Esophagus (tissue), 2 donors: ENCODE measurements around the gene EIF5A. TPM values are rescaled to one million over a fixed set of nuclear protein-coding genes. Genes with fewer than 3 reads are reported as not detected.

Experiments used
- H3K27ac ChIP-seq, 2 donors: one replicate each; pipeline ENCODE4 v1.5.1; 2013; ENCODE audit warnings: low read depth in 2 of 2, mild to moderate bottlenecking in 2 of 2, inconsistent platforms in 1 of 2, low read length in 1 of 2, moderate library complexity in 1 of 2
- H3K27me3 ChIP-seq, 2 donors: one replicate each; pipeline ENCODE4 v1.6.1; 2013; ENCODE audit warnings: low read length in 2 of 2, control low read depth in 1 of 2, mild to moderate bottlenecking in 1 of 2; ENCODE audit not compliant: insufficient read depth in 2 of 2, control insufficient read depth in 1 of 2
- H3K36me3 ChIP-seq, 2 donors: one replicate each; pipeline ENCODE4 v1.6.1; 2013; ENCODE audit warnings: low read length in 1 of 2; ENCODE audit not compliant: control insufficient read depth in 2 of 2, insufficient read depth in 2 of 2
- H3K4me1 ChIP-seq, 2 donors: one replicate each; pipeline ENCODE4 v1.6.1; 2013; ENCODE audit warnings: low read length in 1 of 2; ENCODE audit not compliant: control insufficient read depth in 2 of 2, insufficient read depth in 2 of 2
- H3K4me3 ChIP-seq, 2 donors: one replicate each; pipeline ENCODE4 v1.5.1; 2013; ENCODE audit warnings: low read length in 2 of 2, mild to moderate bottlenecking in 2 of 2, low read depth in 1 of 2, moderate library complexity in 1 of 2
- H3K9me3 ChIP-seq, 2 donors: one replicate each; pipeline ENCODE4 v1.6.1; 2013; ENCODE audit warnings: mild to moderate bottlenecking in 2 of 2, low read depth in 1 of 2, low read length in 1 of 2, moderate library complexity in 1 of 2; ENCODE audit not compliant: control insufficient read depth in 2 of 2, insufficient read depth in 1 of 2
- WGBS, 2 donors: extraction: QIAGEN DNeasy Blood & Tissue Kit; methylation state at CpG; one replicate each; pipeline ENCODE4 v1.1.7; 2013; 5-methylcytosine and 5-hydroxymethylcytosine counted together
- polyA plus RNA-seq, 2 donors: library from polyadenylated mRNA; stranded (reverse); fragments of 200-250 nt; gene quantifications; one replicate each; pipeline ENCODE4 v1.2.3, GENCODE V29; 2013
- donor health status: healthy with polysubstance abuse.
- donor health status: Bipolar disorder and iron deficiency.

EIF5A gene
- polyA plus RNA-seq, 2 donors: 597 to 599 TPM

DNA sequence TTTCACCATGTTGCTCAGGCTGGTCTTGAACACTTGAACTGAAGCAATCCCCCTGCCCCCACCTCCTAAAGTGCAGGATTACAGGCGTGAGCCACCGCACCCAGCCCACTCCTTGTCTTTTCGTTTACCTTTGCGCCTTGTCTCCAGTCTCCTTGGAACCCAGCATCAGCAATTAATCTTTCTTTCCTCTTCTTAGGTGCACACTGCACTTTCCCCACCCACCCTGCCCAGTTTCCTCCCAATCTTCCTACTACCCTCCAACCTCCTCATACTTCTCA lies 43.7 kb upstream of the EIF5A start:
- peak overlapping the region; percentile 65 to 82 for H3K4me3 ChIP-seq
- 30 to 46% methylated on average over 4 of the region's 4 CpGs for WGBS, 2 donors
- H3K27ac ChIP-seq: peak overlapping the region; percentile 87 to 98
- H3K9me3 ChIP-seq: no peaks in the 10 kb centered on the region
- no peaks in the 10 kb centered on the region for H3K27me3 ChIP-seq
- H3K36me3 ChIP-seq: peaks cover 2 to 4% of the 10 kb centered on the region in 2 donors
- H3K4me1 ChIP-seq: no peaks in the 10 kb centered on the region

GRCh38 chr17:7266784-7267183 lies 40.6 kb upstream of the EIF5A start:
- Histone ChIP-seq H3K4me3 (no peak overlapping the region), H3K9me3 (no peaks in the 10 kb centered on the region), H3K27me3 (no peaks in the 10 kb centered on the region), H3K36me3 (no peaks in the 10 kb centered on the region), H3K4me1 (no peaks in the 10 kb centered on the region), H3K27ac (no peak overlapping the region)
- 49 to 58% methylated on average over 1 of the region's 1 CpG for WGBS, 2 donors

- H3K36me3 ChIP-seq: no peaks in the 10 kb centered on the region
Measured at GRCh38 chr17:7279448-7279847, 28.0 kb upstream of the EIF5A start.

DNA sequence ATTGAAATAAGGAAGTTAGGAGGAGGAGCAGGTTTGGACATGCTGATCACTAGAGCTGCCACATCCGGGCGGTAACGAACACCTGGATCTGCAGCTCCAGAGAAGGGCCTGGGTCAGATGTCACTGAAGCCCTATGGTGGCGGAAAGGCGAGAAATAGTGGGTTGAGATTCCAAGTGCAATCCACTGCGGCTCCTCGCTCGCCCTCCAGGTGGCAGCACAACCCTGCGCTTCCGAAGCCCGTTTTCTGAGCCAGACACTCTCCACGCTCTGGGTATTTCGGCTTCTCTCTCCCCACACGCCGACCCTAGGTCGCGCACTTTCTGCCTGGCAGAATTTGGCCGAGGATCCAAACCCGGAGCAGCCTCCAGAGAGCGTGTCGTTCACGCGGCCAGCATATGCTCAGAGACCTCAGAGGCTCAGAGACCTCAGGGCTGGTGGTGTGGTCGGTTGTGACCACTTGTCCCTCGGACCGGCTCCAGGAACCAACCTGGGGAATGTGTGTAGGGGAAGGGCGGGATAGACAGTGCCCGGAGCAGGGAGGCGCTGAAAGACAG lies 26.8 kb upstream of the EIF5A start:
- H3K27ac ChIP-seq: peak overlapping the region; percentile 82 to 95
- peaks cover 0 to 3% of the 10 kb centered on the region in 2 donors for H3K36me3 ChIP-seq
- H3K27me3 ChIP-seq: no peaks in the 10 kb centered on the region
- peaks cover 6 to 24% of the 10 kb centered on the region in 2 donors for H3K4me1 ChIP-seq
- H3K9me3 ChIP-seq: no peaks in the 10 kb centered on the region
- H3K4me3 ChIP-seq: peak overlapping the region; percentile 35 to 53
- WGBS, 2 donors: 0 to 1% methylated on average over 29 of the region's 29 CpGs

More at GRCh38 chr17:7279448-7279847, 28.0 kb upstream of the EIF5A start:
- no peak overlapping the region for H3K4me3 ChIP-seq
- peaks cover 6 to 24% of the 10 kb centered on the region in 2 donors for H3K4me1 ChIP-seq
- 70 to 76% methylated on average over 8 of the region's 8 CpGs for WGBS, 2 donors
- H3K9me3 ChIP-seq: no peaks in the 10 kb centered on the region
- H3K27ac ChIP-seq: peak overlapping the region in 1 of 2 donors; percentile 95
- no peaks in the 10 kb centered on the region for H3K27me3 ChIP-seq

- WGBS, 2 donors: 0 to 1% methylated on average over 67 to 71 of the region's 71 CpGs
- no peaks in the 10 kb centered on the region for H3K9me3 ChIP-seq
- H3K36me3 ChIP-seq: peaks cover 0 to 3% of the 10 kb centered on the region in 2 donors
- peak within 1 kb of the TSS; percentile 35 to 53 for H3K4me3 ChIP-seq
- no peaks in the 10 kb centered on the region for H3K27me3 ChIP-seq
- H3K27ac ChIP-seq: peak within 1 kb of the TSS; percentile 82 to 95
- peaks cover 6 to 24% of the 10 kb centered on the region in 2 donors for H3K4me1 ChIP-seq
Measured at GRCh38 chr17:7281074-7281952, 26.1 kb upstream of the EIF5A start, which contains the start of gene SLC2A4. TSS of gene SLC2A4 (plus strand) at chr17:7281718. CDS start at chr17:7281935, 217 bp downstream.

DNA sequence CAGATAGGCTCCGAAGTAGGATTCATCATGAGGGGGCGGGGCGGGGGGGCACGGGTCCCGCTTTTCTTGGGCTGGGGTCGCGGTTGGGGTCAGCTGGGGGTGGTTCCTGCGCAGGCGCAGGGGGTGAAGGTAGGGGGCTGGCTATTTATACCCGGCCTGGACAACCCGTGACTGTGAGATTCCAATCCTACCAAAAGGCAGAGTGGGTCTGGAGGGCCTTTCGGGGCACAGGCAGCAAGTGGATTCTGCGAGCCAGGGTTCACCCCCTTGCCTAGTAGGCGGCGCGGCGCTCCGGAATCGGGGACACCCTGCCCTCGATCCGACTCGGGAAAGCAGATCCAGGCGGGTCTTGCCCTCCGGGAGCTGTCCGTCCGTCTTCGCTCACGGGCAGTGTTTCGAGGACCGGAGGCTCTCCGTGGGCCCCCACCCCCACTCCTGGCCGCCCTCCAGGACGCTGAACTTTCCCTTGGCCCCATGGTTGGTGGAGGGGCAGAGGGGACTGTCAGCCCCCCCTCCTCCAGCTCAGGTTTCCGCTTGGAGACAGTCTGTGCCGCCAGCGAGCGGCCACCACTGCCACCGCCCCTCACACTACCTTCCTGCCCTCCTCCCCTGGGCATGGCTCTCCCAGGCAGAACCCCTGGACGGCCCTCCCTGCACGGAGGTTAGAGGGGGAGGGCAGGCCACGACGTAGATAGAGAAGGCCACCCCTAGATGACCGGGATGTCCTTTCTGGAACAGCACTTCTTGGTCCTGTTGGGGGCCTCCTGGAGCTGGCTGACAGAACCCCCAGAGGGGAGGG lies 25.3 kb upstream of the EIF5A start:
- peaks cover 0 to 3% of the 10 kb centered on the region in 2 donors for H3K36me3 ChIP-seq
- no peaks in the 10 kb centered on the region for H3K27me3 ChIP-seq
- H3K9me3 ChIP-seq: no peaks in the 10 kb centered on the region
- peaks cover 6 to 24% of the 10 kb centered on the region in 2 donors for H3K4me1 ChIP-seq
- peak overlapping the region; percentile 76 to 78 for H3K27ac ChIP-seq
- peak overlapping the region; percentile 35 to 53 for H3K4me3 ChIP-seq
- WGBS, 2 donors: 3 to 5% methylated on average over 43 of the region's 43 CpGs

DNA sequence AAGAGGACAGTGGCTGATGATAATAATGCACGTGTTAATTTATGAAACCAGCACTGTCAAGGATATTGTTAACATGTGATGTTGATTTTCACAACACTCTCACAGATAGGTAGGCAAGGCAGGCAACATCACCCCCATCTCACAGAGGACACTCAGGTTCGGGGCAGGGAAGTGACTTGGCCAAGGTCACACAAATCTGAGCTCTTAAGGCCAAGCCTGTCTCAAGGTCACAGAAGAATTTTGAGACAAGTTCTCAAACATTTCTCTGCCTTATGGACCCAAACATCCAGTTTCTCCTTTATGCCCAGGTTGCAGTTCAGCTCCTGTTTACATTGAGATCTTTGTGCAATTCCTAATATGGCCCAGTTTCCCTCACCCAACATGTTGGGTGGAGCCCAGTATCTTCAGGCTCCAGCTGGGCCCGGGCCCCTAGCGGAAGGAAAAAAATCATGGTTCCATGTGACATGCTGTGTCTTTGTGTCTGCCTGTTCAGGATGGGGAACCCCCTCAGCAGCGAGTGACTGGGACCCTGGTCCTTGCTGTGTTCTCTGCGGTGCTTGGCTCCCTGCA lies 24.6 kb upstream of the EIF5A start:
- Histone ChIP-seq H3K27me3 (no peaks in the 10 kb centered on the region), H3K4me1 (peaks cover 6 to 24% of the 10 kb centered on the region in 2 donors), H3K9me3 (no peaks in the 10 kb centered on the region), H3K4me3 (peak overlapping the region in 1 of 2 donors; percentile 35), H3K27ac (peak overlapping the region; percentile 76 to 78), H3K36me3 (peaks cover 0 to 3% of the 10 kb centered on the region in 2 donors)
- 46 to 47% methylated on average over 6 of the region's 6 CpGs for WGBS, 2 donors

DNA sequence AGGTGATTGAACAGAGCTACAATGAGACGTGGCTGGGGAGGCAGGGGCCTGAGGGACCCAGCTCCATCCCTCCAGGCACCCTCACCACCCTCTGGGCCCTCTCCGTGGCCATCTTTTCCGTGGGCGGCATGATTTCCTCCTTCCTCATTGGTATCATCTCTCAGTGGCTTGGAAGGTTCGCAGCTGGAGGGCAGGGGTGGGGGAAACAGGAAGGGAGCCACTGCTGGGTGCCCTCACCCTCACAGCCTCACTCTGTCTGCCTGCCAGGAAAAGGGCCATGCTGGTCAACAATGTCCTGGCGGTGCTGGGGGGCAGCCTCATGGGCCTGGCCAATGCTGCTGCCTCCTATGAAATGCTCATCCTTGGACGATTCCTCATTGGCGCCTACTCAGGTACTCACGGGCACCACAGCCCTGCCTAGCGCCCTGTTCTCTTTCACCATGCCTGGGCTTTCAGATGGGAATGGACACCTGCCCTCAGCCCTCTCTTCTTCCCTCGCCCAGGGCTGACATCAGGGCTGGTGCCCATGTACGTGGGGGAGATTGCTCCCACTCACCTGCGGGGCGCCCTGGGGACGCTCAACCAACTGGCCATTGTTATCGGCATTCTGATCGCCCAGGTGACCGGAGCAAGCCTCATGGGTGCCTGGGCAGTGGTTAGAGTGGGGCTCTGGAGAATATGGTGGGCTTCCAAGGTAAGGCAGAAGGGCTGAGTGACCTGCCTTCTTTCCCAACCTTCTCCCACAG lies 23.8 kb upstream of the EIF5A start:
- Histone ChIP-seq H3K4me1 (peaks cover 6 to 24% of the 10 kb centered on the region in 2 donors), H3K27me3 (no peaks in the 10 kb centered on the region), H3K36me3 (peaks cover 0 to 3% of the 10 kb centered on the region in 2 donors), H3K9me3 (no peaks in the 10 kb centered on the region), H3K27ac (peak overlapping the region in 1 of 2 donors; percentile 60), H3K4me3 (no peak overlapping the region)
- 80 to 82% methylated on average over 18 of the region's 18 CpGs for WGBS, 2 donors
